Nephron progenitor cell (in vitro differentiated cells): ENCODE measurements around the gene ZNF639.
"Not testable (repeated sequence)": the region's sequence is repeated elsewhere in the genome, so short reads cannot be mapped to it uniquely, and the experiment has no call there.

Source experiments
- DNase-seq: peaks from one replicate; pipeline ENCODE4 v3.0.0; 2021
- H3K27ac Mint-ChIP-seq: 2 replicates; pipeline ENCODE4 v1.8.0; 2021; ENCODE audit warnings: mild to moderate bottlenecking, moderate library complexity, mixed read lengths
- H3K27me3 Mint-ChIP-seq: 2 replicates; pipeline ENCODE4 v1.8.0; 2021; ENCODE audit warnings: mild to moderate bottlenecking, low read depth, mixed read lengths; ENCODE audit not compliant: poor library complexity
- H3K36me3 Mint-ChIP-seq: 2 replicates; pipeline ENCODE4 v1.8.0; 2021; ENCODE audit warnings: low read depth, mixed read lengths
- H3K4me1 Mint-ChIP-seq: 2 replicates; pipeline ENCODE4 v1.8.0; 2021; ENCODE audit warnings: mixed read lengths
- H3K4me3 Mint-ChIP-seq: 2 replicates; pipeline ENCODE4 v1.8.0; 2021; ENCODE audit warnings: mild to moderate bottlenecking, moderate library complexity, mixed read lengths
- H3K9me3 Mint-ChIP-seq: 2 replicates; pipeline ENCODE4 v1.8.0; 2021; ENCODE audit warnings: mild to moderate bottlenecking, moderate library complexity, mixed read lengths
- CTCF ChIP-seq: fragments of 200-600 bp; sonication (generic); IDR thresholded peaks from 2 replicates; pipeline ENCODE4 v1.5.0; 2021; ENCODE audit warnings: antibody characterized with exemption

The ZNF639 gene

GRCh38 chr3:179322286-179323196 lies at the start of gene ZNF639:
Gene ZNF639, plus strand, starts transcription at chr3:179323031. Its CDS starts 5,263 bp downstream, at chr3:179328294.
- peak; percentile 64 for TF ChIP-seq CTCF
- peak; percentile 92 for DNase-seq
- H3K36me3 Mint-ChIP-seq: peaks cover 19% of the 10 kb centered on the region
- peaks cover 31% of the 10 kb centered on the region for H3K4me1 Mint-ChIP-seq
- H3K4me3 Mint-ChIP-seq: peak within 1 kb of the TSS; percentile 92
- H3K9me3 Mint-ChIP-seq: no peaks in the 10 kb centered on the region
- peak within 1 kb of the TSS; percentile 74 for H3K27ac Mint-ChIP-seq
- peaks cover 10% of the 10 kb centered on the region for H3K27me3 Mint-ChIP-seq

GRCh38 chr3:179274434-179274833 lies 48.4 kb upstream of the ZNF639 start:
- not testable (repeated sequence) for H3K4me1 Mint-ChIP-seq, H3K36me3 Mint-ChIP-seq, H3K27ac Mint-ChIP-seq, H3K4me3 Mint-ChIP-seq, DNase-seq, H3K9me3 Mint-ChIP-seq, H3K27me3 Mint-ChIP-seq

- Mint-ChIP-seq H3K27me3 (no peaks in the 10 kb centered on the region), H3K27ac (no peak overlapping the region), H3K9me3 (no peaks in the 10 kb centered on the region), H3K4me3 (no peak overlapping the region), H3K36me3 (no peaks in the 10 kb centered on the region), H3K4me1 (no peaks in the 10 kb centered on the region)
- no peak for DNase-seq
- TF ChIP-seq CTCF: no peak
These were observed 46.8 kb upstream of the ZNF639 start for GRCh38 chr3:179276001-179276400.

GRCh38 chr3:179276743-179277142 lies 46.1 kb upstream of the ZNF639 start:
- no peaks in the 10 kb centered on the region for H3K36me3 Mint-ChIP-seq
- H3K9me3 Mint-ChIP-seq: no peaks in the 10 kb centered on the region
- no peak overlapping the region for H3K4me3 Mint-ChIP-seq
- H3K27ac Mint-ChIP-seq: no peak overlapping the region
- no peaks in the 10 kb centered on the region for H3K27me3 Mint-ChIP-seq
- no peak for DNase-seq
- H3K4me1 Mint-ChIP-seq: no peaks in the 10 kb centered on the region
- no peak for TF ChIP-seq CTCF

GRCh38 chr3:179278151-179278550 lies 44.7 kb upstream of the ZNF639 start:
- H3K9me3 Mint-ChIP-seq: no peaks in the 10 kb centered on the region
- no peak for DNase-seq
- H3K4me1 Mint-ChIP-seq: no peaks in the 10 kb centered on the region
- peaks cover under 1% of the 10 kb centered on the region for H3K27me3 Mint-ChIP-seq
- TF ChIP-seq CTCF: no peak
- H3K36me3 Mint-ChIP-seq: no peaks in the 10 kb centered on the region
- H3K27ac Mint-ChIP-seq: no peak overlapping the region
- no peak overlapping the region for H3K4me3 Mint-ChIP-seq

GRCh38 chr3:179278932-179279693 lies 43.7 kb upstream of the ZNF639 start:
- H3K36me3 Mint-ChIP-seq: no peaks in the 10 kb centered on the region
- H3K9me3 Mint-ChIP-seq: no peaks in the 10 kb centered on the region
- no peak for TF ChIP-seq CTCF
- H3K27me3 Mint-ChIP-seq: peaks cover 5% of the 10 kb centered on the region
- H3K4me1 Mint-ChIP-seq: no peaks in the 10 kb centered on the region
- H3K4me3 Mint-ChIP-seq: no peak overlapping the region
- DNase-seq: no peak
- H3K27ac Mint-ChIP-seq: no peak overlapping the region
